HEK293 (cell line): ENCODE results near the gene LMCD1.

Source experiments
- CTCF ChIA-PET: fragments of 350-600 bp; formaldehyde crosslinking; extraction: SDS; loops from one replicate; lab custom pipeline; 2021; ENCODE audit warnings: antibody characterized with exemption; lab: Yijun Ruan, JAX
- POLR2A ChIA-PET: fragments of 300-600 bp; formaldehyde crosslinking; extraction: SDS; loops from one replicate; lab custom pipeline; 2020; ENCODE audit warnings: antibody characterized with exemption, inconsistent platforms; lab: Yijun Ruan, JAX
- H3K27ac ChIP-seq: fragments of 200-500 bp; sonication (Bioruptor generic); 2 replicates; pipeline ENCODE4 v1.5.1; 2014; ENCODE audit warnings: low read depth, low read length, control low read depth, inconsistent platforms; ENCODE audit errors: extremely low read depth
- H3K36me3 ChIP-seq, 2 experiments: fragments of 200-500 bp in 1 of 2; sonication (Bioruptor generic) in 1 of 2; 1 replicate in 1 of 2; 2 replicates in 1 of 2; pipeline ENCODE4 v1.5.1; 2014 to 2017; ENCODE audit warnings: inconsistent platforms in 2 of 2, low read length in 2 of 2; ENCODE audit not compliant: control insufficient read depth in 2 of 2, insufficient read depth in 1 of 2
- H3K4me1 ChIP-seq: fragments of 200-500 bp; sonication (Bioruptor generic); 2 replicates; pipeline ENCODE4 v1.5.1; 2014; ENCODE audit warnings: mild to moderate bottlenecking, low read length, inconsistent platforms; ENCODE audit not compliant: control insufficient read depth, insufficient read depth
- H3K4me3 ChIP-seq: 2 replicates; pipeline ENCODE4 v1.5.1; 2011; ENCODE audit warnings: low read depth, mild to moderate bottlenecking, control low read depth, low read length, moderate library complexity
- H3K9me3 ChIP-seq: fragments of 200-500 bp; sonication (Bioruptor generic); 2 replicates; pipeline ENCODE4 v1.5.1; 2014; ENCODE audit warnings: low read depth, low read length, inconsistent platforms; ENCODE audit not compliant: control insufficient read depth, insufficient read depth
- BCL11A ChIP-seq: fragments of 450-650 bp; formaldehyde crosslinking; IDR thresholded peaks from 2 replicates; pipeline ENCODE4 v1.5.1; 2016; ENCODE audit warnings: low read depth, missing biosample characterization, missing genetic modification characterization
- PATZ1 ChIP-seq: fragments of 450-650 bp; formaldehyde crosslinking; IDR thresholded peaks from 2 replicates; pipeline ENCODE4 v1.5.1; 2016; ENCODE audit warnings: missing biosample characterization, missing genetic modification characterization
- PBX3 ChIP-seq: sonication (generic); formaldehyde crosslinking; IDR thresholded peaks from 2 replicates; pipeline ENCODE4 v1.8.1; 2022; ENCODE audit warnings: mild to moderate bottlenecking, moderate library complexity, missing genetic modification reagents
- SCRT1 ChIP-seq: fragments of 450-650 bp; formaldehyde crosslinking; IDR thresholded peaks from 2 replicates; pipeline ENCODE4 v1.5.1; 2016; ENCODE audit warnings: missing biosample characterization, missing genetic modification characterization, borderline replicate concordance
- ZBTB10 ChIP-seq: fragments of 450-650 bp; formaldehyde crosslinking; IDR thresholded peaks from 2 replicates; pipeline ENCODE4 v1.5.1; 2016; ENCODE audit warnings: missing biosample characterization, missing genetic modification characterization
- ZBTB26 ChIP-seq: fragments of 450-650 bp; formaldehyde crosslinking; optimal IDR thresholded peaks from 2 replicates; pipeline ENCODE3; 2016; ENCODE audit warnings: missing biosample characterization, mild to moderate bottlenecking, missing genetic modification characterization
- ZBTB8A ChIP-seq: fragments of 450-650 bp; formaldehyde crosslinking; IDR thresholded peaks from 2 replicates; pipeline ENCODE4 v1.5.1; 2016; ENCODE audit warnings: missing biosample characterization, missing genetic modification characterization
- ZNF10 ChIP-seq: fragments of 450-650 bp; formaldehyde crosslinking; IDR thresholded peaks from 2 replicates; pipeline ENCODE4 v1.5.1; 2017; ENCODE audit warnings: missing biosample characterization, missing genetic modification characterization
- ZNF148 ChIP-seq: fragments of 450-650 bp; formaldehyde crosslinking; IDR thresholded peaks from 2 replicates; pipeline ENCODE4 v1.5.0; 2017; ENCODE audit warnings: missing biosample characterization, missing genetic modification characterization, borderline replicate concordance
- ZNF16 ChIP-seq: fragments of 450-650 bp; formaldehyde crosslinking; IDR thresholded peaks from 2 replicates; pipeline ENCODE4 v1.5.1; 2016; ENCODE audit warnings: low read depth, missing biosample characterization, missing genetic modification characterization
- ZNF324 ChIP-seq: fragments of 450-650 bp; formaldehyde crosslinking; IDR thresholded peaks from 2 replicates; pipeline ENCODE4 v1.5.1; 2016; ENCODE audit warnings: missing biosample characterization, missing genetic modification characterization
- ZNF391 ChIP-seq: fragments of 450-650 bp; formaldehyde crosslinking; IDR thresholded peaks from 2 replicates; pipeline ENCODE4 v1.5.1; 2016; ENCODE audit warnings: low read depth, missing biosample characterization, missing genetic modification characterization, borderline replicate concordance
- ZNF426 ChIP-seq: fragments of 450-650 bp; formaldehyde crosslinking; IDR thresholded peaks from 2 replicates; pipeline ENCODE4 v1.5.1; 2017; ENCODE audit warnings: missing biosample characterization, missing genetic modification characterization, mild to moderate bottlenecking, inconsistent platforms, moderate library complexity
- ZNF521 ChIP-seq: fragments of 450-650 bp; formaldehyde crosslinking; IDR thresholded peaks from 2 replicates; pipeline ENCODE4 v1.5.1; 2017; ENCODE audit warnings: missing biosample characterization, mild to moderate bottlenecking, missing genetic modification characterization
- ZNF544 ChIP-seq: fragments of 450-650 bp; formaldehyde crosslinking; IDR thresholded peaks from 2 replicates; pipeline ENCODE4 v1.5.0; 2017; ENCODE audit warnings: missing biosample characterization, missing genetic modification characterization
- ZNF624 ChIP-seq: fragments of 450-650 bp; formaldehyde crosslinking; IDR thresholded peaks from 2 replicates; pipeline ENCODE4 v1.5.1; 2017; ENCODE audit warnings: missing biosample characterization, missing genetic modification characterization
- ZSCAN23 ChIP-seq: fragments of 450-650 bp; formaldehyde crosslinking; IDR thresholded peaks from 2 replicates; pipeline ENCODE4 v1.5.1; 2016; ENCODE audit warnings: missing biosample characterization, missing genetic modification characterization
- ZSCAN30 ChIP-seq: fragments of 450-650 bp; IDR thresholded peaks from 2 replicates; pipeline ENCODE4 v1.5.1; 2018; ENCODE audit warnings: missing biosample characterization, mild to moderate bottlenecking, missing genetic modification characterization, moderate library complexity

The LMCD1 gene

GRCh38 chr3:8603115-8603710 is 101.6 kb downstream of the LMCD1 start:
- no peaks in the 10 kb centered on the region for H3K4me1 ChIP-seq
- CTCF ChIA-PET, result no interaction called here
- H3K27ac ChIP-seq, result no peak overlapping the region
- TF ChIP-seq ZNF426 (tag by site-specific recombination), result no peak
- TF ChIP-seq ZNF624, result no peak
- TF ChIP-seq ZBTB8A (tag by site-specific recombination), result no peak
- TF ChIP-seq ZNF148, result no peak
- TF ChIP-seq ZBTB26 (tag by site-specific recombination), result no peak
- no peak for TF ChIP-seq PATZ1 (tag by site-specific recombination)
- H3K36me3 ChIP-seq, result no peaks in the 10 kb centered on the region
- H3K4me3 ChIP-seq, result no peak overlapping the region
- no peaks in the 10 kb centered on the region for H3K9me3 ChIP-seq
- POLR2A ChIA-PET, result no interaction called here

- ChIA-PET CTCF (interaction anchor here (0.7 to 2.4 kb wide), 2 partner anchors 162 to 629 kb away, joined by 3 to 6 read pairs; no protein-coding TSS in a partner anchor), POLR2A (no interaction called here)
- H3K4me1 ChIP-seq, result no peaks in the 10 kb centered on the region
- no peak for TF ChIP-seq ZNF324 (tag by site-specific recombination)
- TF ChIP-seq ZSCAN23, result no peak
- no peak for TF ChIP-seq ZNF544 (tag by site-specific recombination)
- no peak for TF ChIP-seq ZBTB10 (tag by site-specific recombination)
- TF ChIP-seq ZNF521 (tag by site-specific recombination), result no peak
- no peak for TF ChIP-seq PBX3 (CRISPR knock-in tag)
- no peak for TF ChIP-seq ZNF16 (tag by site-specific recombination)
- TF ChIP-seq ZSCAN30, result no peak
- TF ChIP-seq BCL11A (tag by site-specific recombination), result no peak
- no peak for TF ChIP-seq SCRT1 (tag by site-specific recombination)
- TF ChIP-seq ZNF10 (tag by site-specific recombination), result no peak
- TF ChIP-seq ZNF391 (tag by site-specific recombination), result no peak
- no peaks in the 10 kb centered on the region for H3K9me3 ChIP-seq
- no peaks in the 10 kb centered on the region for H3K36me3 ChIP-seq
- no peak overlapping the region for H3K27ac ChIP-seq
- H3K4me3 ChIP-seq, result no peak overlapping the region
These were observed 102.4 kb downstream of the LMCD1 start for GRCh38 chr3:8604006-8604405.
